C4-2B (cell line): Measurements from ENCODE around the gene SLIT3.

Source experiments
- ZFX ChIP-seq: fragments of 450-650 bp; IDR thresholded peaks from 2 replicates; pipeline ENCODE4 v1.6.1; 2017
- TF ChIP-seq, protein P1 (sequence below): fragments of 450-650 bp; conservative IDR thresholded peaks from 2 replicates; pipeline ENCODE4 v1.5.1; 2017; ENCODE audit warnings: mild to moderate bottlenecking

DNA sequence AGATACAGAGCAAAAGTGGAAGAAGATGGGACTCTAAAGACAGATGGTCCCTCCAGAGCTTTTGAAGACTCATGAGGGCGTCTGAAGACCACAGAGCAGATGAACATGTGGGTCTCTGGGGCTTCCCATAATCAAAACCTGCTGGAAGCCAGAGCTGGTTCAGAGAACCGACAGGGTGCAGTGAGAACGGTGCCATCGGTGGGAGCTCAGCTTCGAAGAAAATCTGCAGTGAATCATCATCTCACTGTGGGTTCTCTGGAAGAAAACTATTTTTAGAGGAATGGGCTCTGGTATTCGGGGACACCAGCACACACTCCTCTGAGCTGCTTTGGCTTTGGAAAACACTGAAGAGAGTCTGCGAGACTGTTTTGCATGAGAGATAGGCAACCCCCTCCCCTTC is 499.4 kb downstream of the SLIT3 start:
- TF ChIP-seq, protein P1, sequence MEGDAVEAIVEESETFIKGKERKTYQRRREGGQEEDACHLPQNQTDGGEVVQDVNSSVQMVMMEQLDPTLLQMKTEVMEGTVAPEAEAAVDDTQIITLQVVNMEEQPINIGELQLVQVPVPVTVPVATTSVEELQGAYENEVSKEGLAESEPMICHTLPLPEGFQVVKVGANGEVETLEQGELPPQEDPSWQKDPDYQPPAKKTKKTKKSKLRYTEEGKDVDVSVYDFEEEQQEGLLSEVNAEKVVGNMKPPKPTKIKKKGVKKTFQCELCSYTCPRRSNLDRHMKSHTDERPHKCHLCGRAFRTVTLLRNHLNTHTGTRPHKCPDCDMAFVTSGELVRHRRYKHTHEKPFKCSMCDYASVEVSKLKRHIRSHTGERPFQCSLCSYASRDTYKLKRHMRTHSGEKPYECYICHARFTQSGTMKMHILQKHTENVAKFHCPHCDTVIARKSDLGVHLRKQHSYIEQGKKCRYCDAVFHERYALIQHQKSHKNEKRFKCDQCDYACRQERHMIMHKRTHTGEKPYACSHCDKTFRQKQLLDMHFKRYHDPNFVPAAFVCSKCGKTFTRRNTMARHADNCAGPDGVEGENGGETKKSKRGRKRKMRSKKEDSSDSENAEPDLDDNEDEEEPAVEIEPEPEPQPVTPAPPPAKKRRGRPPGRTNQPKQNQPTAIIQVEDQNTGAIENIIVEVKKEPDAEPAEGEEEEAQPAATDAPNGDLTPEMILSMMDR: no peak
- TF ChIP-seq ZFX: no peak
